Ishikawa (cell line): Measurements from ENCODE around the gene INSYN2B.

Source experiments
- CEBPB ChIP-seq: IDR thresholded peaks from 2 replicates; pipeline ENCODE4 v1.6.1; 2012
- CREB1 ChIP-seq: IDR thresholded peaks from 2 replicates; pipeline ENCODE4 v1.6.1; 2012; ENCODE audit warnings: low read depth
- EP300 ChIP-seq: IDR thresholded peaks from 2 replicates; pipeline ENCODE4 v1.6.1; 2012; ENCODE audit warnings: borderline replicate concordance
- NFIC ChIP-seq: IDR thresholded peaks from 2 replicates; pipeline ENCODE4 v1.6.1; 2012
- RAD21 ChIP-seq: IDR thresholded peaks from 2 replicates; pipeline ENCODE4 v1.6.1; 2012; ENCODE audit warnings: low read depth
- REST ChIP-seq: IDR thresholded peaks from 2 replicates; pipeline ENCODE4 v1.6.1; 2012; ENCODE audit warnings: low read depth, mild to moderate bottlenecking
- TAF1 ChIP-seq: IDR thresholded peaks from 2 replicates; pipeline ENCODE4 v1.6.1; 2012; ENCODE audit warnings: low read depth, mild to moderate bottlenecking
- TEAD4 ChIP-seq: IDR thresholded peaks from 2 replicates; pipeline ENCODE4 v1.6.1; 2012

GRCh38 chr5:169880012-169880663 is 100.2 kb downstream of the INSYN2B start:
- TF ChIP-seq CEBPB = no peak
- no peak for TF ChIP-seq REST
- no peak for TF ChIP-seq EP300
- no peak for TF ChIP-seq TAF1
- no peak for TF ChIP-seq TEAD4
- TF ChIP-seq NFIC = no peak
- no peak for TF ChIP-seq RAD21
- TF ChIP-seq CREB1 = no peak
